ACC112 (cell line): ENCODE data around the gene AGAP1.

Experiments
- H2AFZ ChIP-seq: fragments of 200-600 bp; sonication (generic); one replicate; pipeline ENCODE4 v1.6.0; 2017; ENCODE audit warnings: antibody characterized with exemption, low read length; ENCODE audit not compliant: unreplicated experiment
- H3K27ac ChIP-seq: fragments of 200-600 bp; sonication (generic); 2 replicates; pipeline ENCODE4 v1.5.1; 2014; ENCODE audit warnings: low read depth, mild to moderate bottlenecking, antibody characterized with exemption, low read length, moderate library complexity
- H3K27me3 ChIP-seq: fragments of 200-600 bp; sonication (generic); 2 replicates; pipeline ENCODE4 v1.6.1; 2014; ENCODE audit warnings: mild to moderate bottlenecking, antibody characterized with exemption, low read length, moderate library complexity, mixed read lengths; ENCODE audit not compliant: insufficient read depth
- H3K36me3 ChIP-seq: fragments of 200-600 bp; sonication (generic); 2 replicates; pipeline ENCODE4 v1.6.1; 2016; ENCODE audit warnings: mild to moderate bottlenecking, antibody characterized with exemption, low read length, moderate library complexity, mixed read lengths; ENCODE audit not compliant: insufficient read depth
- H3K4me1 ChIP-seq: fragments of 200-600 bp; sonication (generic); one replicate; pipeline ENCODE4 v1.6.1; 2016; ENCODE audit warnings: low read length, mixed read lengths; ENCODE audit not compliant: insufficient read depth, unreplicated experiment, control insufficient read depth
- H3K4me3 ChIP-seq: fragments of 200-600 bp; sonication (generic); 2 replicates; pipeline ENCODE4 v1.5.1; 2014; ENCODE audit warnings: mild to moderate bottlenecking, low read depth, low read length
- H3K79me2 ChIP-seq: fragments of 200-600 bp; sonication (generic); one replicate; pipeline ENCODE4 v1.6.0; 2016; ENCODE audit warnings: low read length; ENCODE audit not compliant: control insufficient read depth, unreplicated experiment, insufficient read depth

The AGAP1 gene

GRCh38 chr2:235781775-235782174, 287.9 kb downstream of the AGAP1 start:
- no peaks in the 10 kb centered on the region for H3K36me3 ChIP-seq
- no peaks in the 10 kb centered on the region for H3K79me2 ChIP-seq
- no peak overlapping the region for H2AFZ ChIP-seq
- H3K4me3 ChIP-seq: no peak overlapping the region
- H3K27me3 ChIP-seq: no peaks in the 10 kb centered on the region
- H3K4me1 ChIP-seq: no peaks in the 10 kb centered on the region
- no peak overlapping the region for H3K27ac ChIP-seq

- Histone ChIP-seq H3K27ac (no peak overlapping the region), H3K79me2 (no peaks in the 10 kb centered on the region), H3K36me3 (peaks cover 3% of the 10 kb centered on the region; the same call in 1 of the 2 replicates), H2AFZ (no peak overlapping the region), H3K27me3 (no peaks in the 10 kb centered on the region), H3K4me3 (no peak overlapping the region), H3K4me1 (no peaks in the 10 kb centered on the region)
Observed at GRCh38 chr2:235784788-235785187, 290.9 kb downstream of the AGAP1 start.

- H2AFZ ChIP-seq: no peak overlapping the region
- peaks cover 3% of the 10 kb centered on the region; the same call in 1 of the 2 replicates for H3K36me3 ChIP-seq
- no peaks in the 10 kb centered on the region for H3K4me1 ChIP-seq
- no peaks in the 10 kb centered on the region for H3K27me3 ChIP-seq
- H3K79me2 ChIP-seq: no peaks in the 10 kb centered on the region
- H3K4me3 ChIP-seq: no peak overlapping the region
- no peak overlapping the region for H3K27ac ChIP-seq
Observed at GRCh38 chr2:235789552-235789951, 295.7 kb downstream of the AGAP1 start.

GRCh38 chr2:235793163-235793752, 299.4 kb downstream of the AGAP1 start:
- H2AFZ ChIP-seq: no peak overlapping the region
- H3K4me3 ChIP-seq: no peak overlapping the region
- H3K4me1 ChIP-seq: no peaks in the 10 kb centered on the region
- H3K27me3 ChIP-seq: no peaks in the 10 kb centered on the region
- no peaks in the 10 kb centered on the region for H3K79me2 ChIP-seq
- peaks cover 5% of the 10 kb centered on the region; the same call in 1 of the 2 replicates for H3K36me3 ChIP-seq
- H3K27ac ChIP-seq: no peak overlapping the region

- no peak overlapping the region for H2AFZ ChIP-seq
- no peak overlapping the region for H3K27ac ChIP-seq
- H3K79me2 ChIP-seq: no peaks in the 10 kb centered on the region
- peaks cover 19% of the 10 kb centered on the region; the same call in 1 of the 2 replicates for H3K36me3 ChIP-seq
- no peaks in the 10 kb centered on the region for H3K27me3 ChIP-seq
- no peaks in the 10 kb centered on the region for H3K4me1 ChIP-seq
- no peak overlapping the region for H3K4me3 ChIP-seq
Observed at GRCh38 chr2:235799281-235799680, 305.4 kb downstream of the AGAP1 start.

GRCh38 chr2:235802542-235802941, 308.7 kb downstream of the AGAP1 start:
- no peak overlapping the region for H2AFZ ChIP-seq
- no peak overlapping the region for H3K27ac ChIP-seq
- no peaks in the 10 kb centered on the region for H3K27me3 ChIP-seq
- no peaks in the 10 kb centered on the region for H3K79me2 ChIP-seq
- H3K4me1 ChIP-seq: no peaks in the 10 kb centered on the region
- H3K36me3 ChIP-seq: peaks cover 19% of the 10 kb centered on the region; the same call in 1 of the 2 replicates
- no peak overlapping the region for H3K4me3 ChIP-seq

GRCh38 chr2:235803028-235803427, 309.2 kb downstream of the AGAP1 start:
- H3K27me3 ChIP-seq: no peaks in the 10 kb centered on the region
- H3K79me2 ChIP-seq: no peaks in the 10 kb centered on the region
- no peak overlapping the region for H2AFZ ChIP-seq
- H3K27ac ChIP-seq: no peak overlapping the region
- no peak overlapping the region for H3K4me3 ChIP-seq
- H3K4me1 ChIP-seq: no peaks in the 10 kb centered on the region
- H3K36me3 ChIP-seq: peaks cover 16% of the 10 kb centered on the region; the same call in 1 of the 2 replicates

GRCh38 chr2:235804676-235805075, 310.8 kb downstream of the AGAP1 start:
- no peaks in the 10 kb centered on the region for H3K27me3 ChIP-seq
- peaks cover 8% of the 10 kb centered on the region; the same call in 1 of the 2 replicates for H3K36me3 ChIP-seq
- no peaks in the 10 kb centered on the region for H3K4me1 ChIP-seq
- H3K27ac ChIP-seq: no peak overlapping the region
- H3K79me2 ChIP-seq: no peaks in the 10 kb centered on the region
- H2AFZ ChIP-seq: no peak overlapping the region
- H3K4me3 ChIP-seq: no peak overlapping the region

- no peak overlapping the region for H2AFZ ChIP-seq
- H3K27ac ChIP-seq: no peak overlapping the region
- H3K4me3 ChIP-seq: no peak overlapping the region
- no peaks in the 10 kb centered on the region for H3K27me3 ChIP-seq
- no peaks in the 10 kb centered on the region for H3K79me2 ChIP-seq
- H3K36me3 ChIP-seq: no peaks in the 10 kb centered on the region
- H3K4me1 ChIP-seq: no peaks in the 10 kb centered on the region
Observed at GRCh38 chr2:235806986-235807750, 313.3 kb downstream of the AGAP1 start.

GRCh38 chr2:235808366-235808765, 314.5 kb downstream of the AGAP1 start:
- H3K27ac ChIP-seq: no peak overlapping the region
- H3K79me2 ChIP-seq: no peaks in the 10 kb centered on the region
- no peaks in the 10 kb centered on the region for H3K36me3 ChIP-seq
- no peak overlapping the region for H3K4me3 ChIP-seq
- H3K4me1 ChIP-seq: no peaks in the 10 kb centered on the region
- H3K27me3 ChIP-seq: no peaks in the 10 kb centered on the region
- no peak overlapping the region for H2AFZ ChIP-seq

- Histone ChIP-seq H3K4me1 (no peaks in the 10 kb centered on the region), H3K36me3 (no peaks in the 10 kb centered on the region), H3K27ac (no peak overlapping the region), H3K27me3 (no peaks in the 10 kb centered on the region), H3K79me2 (no peaks in the 10 kb centered on the region), H3K4me3 (no peak overlapping the region), H2AFZ (no peak overlapping the region)
Observed at GRCh38 chr2:235810252-235810651, 316.4 kb downstream of the AGAP1 start.
